Breast epithelium (tissue), 3 donors: Measurements from ENCODE around the gene DNMT3A.

ENCODE experiments used
- CTCF ChIP-seq, 3 donors: fragments of 450-650 bp; IDR thresholded peaks; one replicate each; pipeline ENCODE4 v1.5.1; 2016 to 2017; ENCODE audit warnings: antibody characterized with exemption in 3 of 3, mild to moderate bottlenecking in 3 of 3, moderate library complexity in 3 of 3
- POLR2A ChIP-seq: fragments of 450-650 bp; IDR thresholded peaks from one replicate; pipeline ENCODE4 v1.6.1; 2016; ENCODE audit warnings: antibody characterized with exemption, mild to moderate bottlenecking, moderate library complexity
- POLR2AphosphoS5 ChIP-seq, 3 donors: sonication (generic); formaldehyde crosslinking; IDR thresholded peaks; one replicate each; pipeline ENCODE4 v1.6.1; 2017; ENCODE audit warnings: antibody characterized with exemption in 3 of 3

- TF ChIP-seq CTCF (IDR thresholded peaks at IDR 0.05) (peak in 1 of 3 donors; percentile 16), POLR2AphosphoS5 (IDR thresholded peaks at IDR 0.05) (no peak), POLR2A (no peak)
Measured at GRCh38 chr2:25309402-25309801, 32.3 kb downstream of the DNMT3A start.
